ENCODE results near the gene ARHGAP6.

- peak; percentile 53 to 68 (median 56) for TF ChIP-seq CTCF (IDR thresholded peaks at IDR 0.05)
- TF ChIP-seq POLR2A (IDR thresholded peaks at IDR 0.05): no peak
Measured at GRCh38 chrX:11381464-11381863, 284.3 kb downstream of the ARHGAP6 start.
